GM19438 (cell line): ENCODE measurements around the gene MUCL1.
"Not testable (repeated sequence)": the region's sequence is repeated elsewhere in the genome, so short reads cannot be mapped to it uniquely, and the experiment has no call there.

Experiments
- ATAC-seq: cut with Tn5 transposase; IDR thresholded peaks from one replicate; pipeline ENCODE4 v1.9.1; 2021; ENCODE audit warnings: low read depth; ENCODE audit not compliant: unreplicated experiment

Gene MUCL1

DNA sequence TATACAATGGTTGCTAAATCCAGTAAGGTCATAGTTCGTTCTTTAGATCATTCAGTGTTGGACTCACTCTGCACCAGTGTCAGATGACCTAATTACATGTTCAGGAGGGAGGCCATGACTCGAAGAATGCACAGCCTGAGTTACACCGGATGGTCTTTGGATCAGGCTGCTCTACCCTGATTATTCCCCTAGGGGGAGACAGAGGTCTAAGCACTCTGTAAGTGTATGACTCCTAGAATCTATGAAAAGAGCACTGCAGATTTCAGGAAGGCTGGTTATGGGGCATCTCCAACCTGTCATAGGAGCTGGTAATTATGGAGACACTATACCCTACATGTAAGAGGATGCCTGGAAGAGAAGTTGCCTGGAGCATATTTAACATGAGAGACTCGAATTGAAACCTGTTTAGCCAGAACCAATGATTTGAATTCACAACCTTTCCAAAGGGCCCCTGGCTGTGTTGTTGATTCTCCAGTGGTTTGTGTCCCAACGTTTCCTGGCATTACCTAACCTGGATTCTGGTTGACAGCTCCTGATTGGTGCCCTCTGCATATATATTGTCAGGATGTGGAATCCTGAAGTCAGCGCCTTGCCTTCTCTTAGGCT, at the start of gene MUCL1:
Gene MUCL1, plus strand, starts transcription at position 584 of the 606 bp plus-strand sequence. CDS start 67 bp downstream, outside the sequence.
- peak; percentile 97 for ATAC-seq

DNA sequence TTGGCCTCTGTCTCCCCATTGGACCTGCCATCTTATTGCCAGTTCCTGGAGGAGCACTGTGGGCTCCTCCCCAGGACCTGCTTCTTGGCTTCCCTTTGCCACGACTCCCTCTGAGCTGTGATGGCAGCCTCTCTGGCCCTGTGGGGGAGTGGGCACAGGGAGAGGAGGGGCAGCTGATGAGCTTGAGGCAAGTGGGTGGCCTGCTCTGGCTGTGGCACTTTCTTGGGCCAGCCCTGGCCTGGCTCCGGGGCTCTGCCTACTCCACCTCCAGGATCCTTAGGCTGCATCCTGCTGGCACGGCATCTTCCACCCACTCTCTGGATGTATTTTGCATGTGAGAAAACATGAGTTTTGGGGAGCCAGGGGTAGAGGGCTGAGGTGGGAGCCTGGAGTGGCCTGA, 32.6 kb upstream of the MUCL1 start:
- no peak for ATAC-seq

DNA sequence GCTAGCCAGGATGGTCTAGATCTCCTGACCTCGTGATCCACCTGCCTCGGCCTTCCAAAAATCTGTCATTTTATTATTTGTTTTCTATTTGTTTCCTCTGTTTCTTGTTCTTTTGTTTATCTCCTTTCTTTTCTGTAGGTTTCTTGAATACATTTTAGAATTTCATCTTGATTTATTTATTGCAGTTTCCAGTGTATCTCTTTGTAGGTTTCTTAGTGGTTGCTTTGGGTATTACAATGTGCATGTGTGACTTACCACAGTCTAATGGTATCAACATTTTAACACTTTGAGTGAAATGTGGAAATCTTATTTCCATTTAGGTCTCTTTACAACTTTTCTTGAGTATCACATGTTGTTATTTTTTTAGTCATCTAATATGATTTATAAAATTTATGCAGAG, 29.9 kb upstream of the MUCL1 start:
- no peak for ATAC-seq

- ATAC-seq: no peak
Observed at GRCh38 chr12:54829511-54829910, 24.8 kb upstream of the MUCL1 start.

GRCh38 chr12:54830199-54830598, 24.1 kb upstream of the MUCL1 start:
- no peak for ATAC-seq

DNA sequence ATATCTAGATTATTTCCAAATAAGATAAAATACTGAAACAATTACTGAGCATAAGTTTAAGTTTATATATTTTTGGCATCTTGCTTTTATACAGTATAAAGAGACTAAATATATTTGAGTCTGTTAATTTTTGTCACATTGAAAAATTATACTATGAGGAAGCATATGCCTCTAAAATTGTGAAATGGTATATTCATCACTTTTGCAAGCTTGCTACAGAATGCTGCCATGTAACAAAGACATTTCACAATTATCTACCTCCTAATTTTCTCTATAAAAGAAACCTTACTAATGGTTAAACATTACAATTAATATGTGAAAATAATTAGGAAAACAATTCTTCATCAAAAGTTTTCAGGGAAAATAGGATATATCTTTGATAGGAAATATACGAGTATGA, 22.7 kb upstream of the MUCL1 start:
- no peak for ATAC-seq

DNA sequence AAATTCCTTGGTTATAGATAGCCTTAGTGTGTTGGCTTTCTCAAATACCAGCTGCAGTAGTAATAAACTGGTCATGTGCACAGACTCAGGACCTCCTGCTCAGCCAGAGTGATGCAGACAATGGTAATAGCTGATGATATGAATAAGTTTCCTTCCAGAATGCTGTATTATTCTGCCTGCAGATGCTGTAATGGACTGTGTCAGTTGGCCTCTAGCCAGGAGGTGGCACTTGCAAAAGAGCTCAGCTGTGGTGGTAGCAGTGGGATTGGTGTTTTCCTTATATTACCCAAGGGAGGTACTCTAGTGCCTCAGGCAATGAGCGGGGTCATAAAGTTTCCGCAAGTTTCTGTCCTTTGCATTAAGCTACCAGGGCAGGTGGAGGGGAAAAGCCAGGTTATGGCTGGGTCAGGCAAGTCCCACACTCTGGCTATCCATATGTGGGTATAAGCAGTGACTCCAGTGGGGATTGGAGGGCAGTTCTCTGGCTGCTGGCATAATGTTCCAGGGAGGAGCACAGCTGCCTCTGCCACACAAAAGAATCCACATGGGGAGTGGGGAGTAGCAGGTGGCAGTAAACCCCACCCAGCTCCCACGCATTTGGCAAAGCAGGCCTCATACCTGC, 14.0 kb upstream of the MUCL1 start:
- ATAC-seq: no peak

DNA sequence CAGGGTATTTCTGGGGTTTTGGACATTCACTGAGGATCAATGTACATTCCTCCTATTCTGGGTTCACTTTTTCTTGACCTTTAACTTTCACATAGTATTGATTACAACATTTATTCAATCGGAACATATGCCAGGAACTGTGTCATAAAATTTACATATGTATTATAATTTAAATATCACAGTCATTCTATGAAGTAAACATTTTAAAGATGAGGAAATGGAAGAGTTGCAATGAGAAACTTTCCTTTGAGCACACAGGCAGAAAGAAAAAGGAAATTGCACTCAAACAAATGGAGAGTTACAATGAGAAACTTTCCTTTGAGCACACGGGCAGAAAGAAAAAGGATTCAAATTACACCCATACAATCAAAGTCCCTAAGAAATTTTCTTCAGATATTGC, 3.1 kb downstream of the MUCL1 start:
- ATAC-seq: no peak

DNA sequence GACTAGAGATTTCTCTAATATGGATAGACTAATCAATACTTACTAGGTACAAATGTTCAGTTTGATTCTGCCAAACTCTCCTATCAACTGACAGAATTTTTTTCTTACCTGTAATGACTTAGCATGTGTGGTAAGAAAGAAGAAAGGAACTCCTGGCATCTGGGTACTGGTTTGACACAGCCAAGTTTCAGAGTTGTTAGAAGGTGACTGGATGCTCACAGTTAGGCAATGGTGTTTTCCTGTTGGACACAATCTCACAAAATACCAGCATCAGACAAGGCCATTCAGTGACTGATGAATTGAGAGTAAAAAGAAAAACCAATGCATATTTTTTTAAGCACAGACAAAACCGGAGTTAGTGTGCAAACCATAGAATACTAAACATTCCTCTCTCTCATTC, 4.2 kb downstream of the MUCL1 start:
- ATAC-seq: no peak

DNA sequence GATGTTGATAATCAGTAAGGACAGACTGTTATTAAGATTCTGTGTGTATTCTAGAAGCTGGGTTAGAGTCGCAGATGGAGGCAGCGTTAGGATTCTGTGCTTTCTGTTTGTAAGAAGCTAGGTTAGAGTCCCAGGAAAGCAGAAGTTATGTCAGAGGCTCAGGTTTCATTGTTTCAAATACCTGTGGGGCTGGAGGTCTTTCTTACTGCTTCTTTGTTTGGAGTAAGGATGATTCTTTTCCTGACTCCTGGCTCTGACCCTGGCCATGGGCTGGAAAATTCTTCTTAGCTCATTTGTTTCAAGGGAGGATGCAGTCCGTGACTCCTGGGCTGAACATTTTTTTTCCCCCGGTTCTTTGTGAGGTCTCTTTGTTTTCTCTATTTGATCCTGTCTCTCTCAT, 5.2 kb downstream of the MUCL1 start:
- no peak for ATAC-seq

GRCh38 chr12:54861927-54862326, 7.6 kb downstream of the MUCL1 start:
- ATAC-seq: no peak

- no peak for ATAC-seq
Observed at GRCh38 chr12:54863948-54864618, 9.8 kb downstream of the MUCL1 start.

- ATAC-seq: no peak
Observed at GRCh38 chr12:54865683-54866324, 11.5 kb downstream of the MUCL1 start.

DNA sequence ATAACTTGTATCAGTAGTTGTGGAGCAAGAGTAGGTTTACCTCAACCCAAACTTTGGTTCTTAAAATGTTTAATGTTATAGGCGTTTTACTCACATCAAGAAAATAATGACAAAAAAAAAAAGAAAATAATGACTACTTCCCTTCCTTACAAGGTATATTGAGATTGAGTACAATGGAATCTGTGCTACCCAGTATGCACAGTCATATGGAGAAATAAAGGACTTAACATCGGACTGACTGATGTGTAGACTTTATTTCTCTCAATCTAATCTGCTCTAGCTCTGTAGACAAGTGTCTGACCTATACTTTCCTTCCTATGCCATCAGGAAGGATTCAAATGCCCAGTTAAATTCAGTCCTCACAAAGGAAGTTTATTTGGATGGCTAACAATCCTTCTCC, 14.4 kb downstream of the MUCL1 start:
- ATAC-seq: no peak

- ATAC-seq: no peak
Observed at GRCh38 chr12:54870048-54870447, 15.7 kb downstream of the MUCL1 start.

- no peak for ATAC-seq
Observed at GRCh38 chr12:54870617-54871016, 16.3 kb downstream of the MUCL1 start.

DNA sequence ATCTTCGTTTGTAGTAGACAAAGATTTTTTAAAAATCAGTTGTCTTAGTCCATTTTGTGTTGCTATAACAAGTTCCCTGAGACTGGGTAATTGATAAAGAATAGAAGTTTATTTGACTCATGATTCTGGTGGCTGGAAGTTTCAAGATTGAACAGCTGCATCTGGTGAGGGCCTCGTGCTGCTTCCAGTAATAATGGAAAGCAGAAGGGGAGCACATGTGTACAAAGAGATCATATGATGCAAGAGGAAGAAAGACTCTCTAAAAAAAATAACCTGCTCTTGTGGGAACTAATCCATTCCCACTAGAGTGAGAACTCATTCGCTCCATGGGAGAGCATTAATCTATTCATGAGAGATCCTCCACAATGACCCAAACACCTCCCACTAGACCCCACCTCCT, 24.8 kb downstream of the MUCL1 start:
- no peak for ATAC-seq

- no peak for ATAC-seq
Observed at GRCh38 chr12:54879579-54879978, 25.3 kb downstream of the MUCL1 start.

DNA sequence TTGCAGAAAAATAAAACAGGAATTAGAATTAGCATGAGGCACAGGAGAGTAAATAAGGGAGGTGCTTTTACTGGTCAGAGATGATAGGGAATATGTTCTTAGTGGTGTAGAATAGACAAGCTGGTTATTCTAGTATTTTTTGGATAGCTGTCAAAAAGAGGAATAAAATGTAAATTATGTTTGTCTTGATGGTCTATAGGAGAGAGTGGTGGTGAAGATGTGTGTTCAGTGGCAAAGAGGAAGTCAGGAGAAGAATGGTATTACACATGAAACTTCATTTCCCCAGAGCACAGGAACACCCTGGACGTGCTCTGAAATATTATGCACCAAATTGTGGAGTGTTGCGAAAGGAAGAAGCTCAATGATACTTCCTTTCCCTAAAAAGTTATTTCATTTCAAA, 27.8 kb downstream of the MUCL1 start:
- no peak for ATAC-seq

- not testable (repeated sequence) for ATAC-seq
Observed at GRCh38 chr12:54882597-54882996, 28.3 kb downstream of the MUCL1 start.

GRCh38 chr12:54888428-54888827, 34.1 kb downstream of the MUCL1 start:
- ATAC-seq: not testable (repeated sequence)

DNA sequence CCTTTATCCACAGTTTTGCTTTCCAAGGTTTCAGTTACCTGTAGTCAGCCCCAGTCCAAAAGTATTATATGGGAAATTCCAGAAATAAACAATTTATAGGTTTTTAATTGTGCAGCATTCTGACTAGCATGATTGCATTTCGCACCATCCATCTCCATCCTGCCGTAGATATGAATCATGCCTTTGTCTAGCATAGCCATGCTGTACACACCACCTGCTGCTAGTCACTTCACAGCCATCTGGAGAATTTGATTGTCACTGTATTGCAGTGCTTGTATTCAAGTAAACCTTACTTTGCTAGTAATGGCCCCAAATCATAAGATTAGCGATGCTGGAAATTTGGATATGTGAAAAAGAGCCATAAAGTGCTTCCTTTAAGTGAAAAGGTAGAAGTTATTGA, 36.0 kb downstream of the MUCL1 start:
- no peak for ATAC-seq
